ENCODE results near the gene MARCKSL1. TPM values are rescaled to one million over a fixed set of nuclear protein-coding genes. Genes with fewer than 3 reads are reported as not detected.

The MARCKSL1 gene
- total RNA-seq, 2 experiments from 2014 or later, result 21.7 to 22.0 TPM

DNA sequence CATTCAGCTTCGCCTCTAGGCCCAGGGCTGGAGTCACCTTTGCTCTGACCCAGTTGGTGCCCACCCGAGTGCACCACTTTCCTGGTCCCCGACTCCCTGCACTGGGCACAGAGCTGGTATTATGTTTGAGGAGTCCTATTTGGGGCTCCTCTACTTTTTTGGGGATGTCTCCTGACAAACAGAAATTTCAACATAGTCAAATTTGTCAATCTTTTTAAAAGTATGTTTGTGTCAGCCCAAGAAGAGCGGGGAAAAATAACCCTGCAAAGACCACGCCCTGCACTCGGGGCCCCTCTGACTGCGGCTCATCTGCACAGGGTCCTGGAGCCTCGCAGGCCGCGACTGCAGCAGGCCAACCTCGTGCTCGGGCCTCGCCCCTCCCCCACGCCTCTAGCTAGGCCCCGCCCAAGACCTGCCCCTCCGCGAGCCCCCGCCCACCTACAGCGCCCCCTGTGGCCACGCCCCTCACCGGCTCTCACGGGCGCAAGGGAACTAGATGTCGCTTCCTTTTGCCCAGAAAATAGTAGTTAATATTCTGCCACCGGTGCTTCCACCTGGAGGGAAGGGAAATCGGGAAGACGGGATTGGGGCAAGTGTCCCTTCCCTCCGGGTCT is 14.9 kb upstream of the MARCKSL1 start:
- H3K36me3 Mint-ChIP-seq, result peaks cover 5% of the 10 kb centered on the region
- H3K4me1 Mint-ChIP-seq, result peaks cover 35% of the 10 kb centered on the region
- H3K27ac Mint-ChIP-seq, result peak overlapping the region; percentile 83
- peak overlapping the region; percentile 84 for H3K4me3 Mint-ChIP-seq
- peaks cover 9% of the 10 kb centered on the region for H3K27me3 Mint-ChIP-seq
- POLR2A ChIA-PET, result interaction anchor here (1.0 to 4.6 kb wide), 2 partner anchors 9 to 14 kb away, joined by 5 to 33 read pairs; partner anchors contain the start of gene MARCKSL1
- peaks cover 2% of the 10 kb centered on the region for H3K9me3 Mint-ChIP-seq
- DNase-seq (peak; percentile 86), ATAC-seq (ENCODE audit: low read depth) (peak; percentile 46)

- ATAC-seq (ENCODE audit: low read depth), result no peak
- peaks cover 44% of the 10 kb centered on the region for H3K4me1 Mint-ChIP-seq
- H3K9me3 Mint-ChIP-seq, result peaks cover 2% of the 10 kb centered on the region
- H3K36me3 Mint-ChIP-seq, result peaks cover 3% of the 10 kb centered on the region
- H3K27me3 Mint-ChIP-seq, result peaks cover 11% of the 10 kb centered on the region
- peak overlapping the region; percentile 52 for H3K4me3 Mint-ChIP-seq
- DNase-seq, result no peak
- H3K27ac Mint-ChIP-seq, result no peak overlapping the region
- POLR2A ChIA-PET, result no interaction called here
Observed at GRCh38 chr1:32349211-32349708, 13.2 kb upstream of the MARCKSL1 start.

GRCh38 chr1:32346532-32347157 is 10.6 kb upstream of the MARCKSL1 start:
- POLR2A ChIA-PET, result interaction anchor here (1.5 to 2.8 kb wide), 2 partner anchors 10 kb away, joined by 6 to 14 read pairs; partner anchors contain the start of gene MARCKSL1
- Mint-ChIP-seq H3K27ac (no peak overlapping the region), H3K4me1 (peaks cover 42% of the 10 kb centered on the region)

DNA sequence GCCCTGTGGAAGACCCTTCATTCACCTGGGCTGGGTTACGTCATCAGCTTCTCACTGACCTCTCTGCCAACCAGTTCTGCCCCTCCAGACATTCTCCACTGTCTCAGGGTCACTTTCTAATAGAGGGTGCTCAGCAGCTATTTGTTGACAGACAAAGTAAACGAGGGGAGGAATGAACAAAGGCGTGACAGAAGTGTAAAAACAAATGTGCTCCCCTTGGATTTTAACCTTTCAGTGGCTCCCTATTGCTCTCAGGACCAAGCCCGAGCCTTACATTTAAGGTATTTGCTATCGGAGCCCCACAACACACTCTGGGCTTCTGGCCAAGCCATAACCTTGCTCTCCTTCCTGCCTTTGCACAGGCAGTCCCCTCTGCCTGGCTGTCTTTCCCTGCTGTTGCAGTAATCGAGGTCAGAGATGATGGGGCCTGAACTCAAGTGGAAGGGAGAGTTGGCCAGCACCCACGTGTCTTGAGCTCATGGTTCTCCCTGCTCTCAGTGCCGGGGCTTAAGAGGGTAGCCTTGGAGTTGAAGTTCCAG is 9.3 kb upstream of the MARCKSL1 start:
- Mint-ChIP-seq H3K27me3 (peaks cover 8% of the 10 kb centered on the region), H3K4me3 (no peak overlapping the region), H3K27ac (peak overlapping the region; percentile 19), H3K9me3 (peaks cover under 1% of the 10 kb centered on the region), H3K36me3 (peaks cover under 1% of the 10 kb centered on the region), H3K4me1 (peaks cover 42% of the 10 kb centered on the region)
- DNase-seq (no peak), ATAC-seq (ENCODE audit: low read depth) (peak; percentile 43)
- POLR2A ChIA-PET, result interaction anchor here (0.7 to 2.8 kb wide), 3 partner anchors 9 to 14 kb away, joined by 5 to 14 read pairs (median 6); partner anchors contain the start of gene MARCKSL1

More at GRCh38 chr1:32346532-32347157, 10.6 kb upstream of the MARCKSL1 start:
- Mint-ChIP-seq H3K27me3 (peaks cover 8% of the 10 kb centered on the region), H3K9me3 (peaks cover 2% of the 10 kb centered on the region), H3K36me3 (peaks cover 3% of the 10 kb centered on the region), H3K4me3 (no peak overlapping the region)
- ATAC-seq (ENCODE audit: low read depth), result no peak
- no peak for DNase-seq

DNA sequence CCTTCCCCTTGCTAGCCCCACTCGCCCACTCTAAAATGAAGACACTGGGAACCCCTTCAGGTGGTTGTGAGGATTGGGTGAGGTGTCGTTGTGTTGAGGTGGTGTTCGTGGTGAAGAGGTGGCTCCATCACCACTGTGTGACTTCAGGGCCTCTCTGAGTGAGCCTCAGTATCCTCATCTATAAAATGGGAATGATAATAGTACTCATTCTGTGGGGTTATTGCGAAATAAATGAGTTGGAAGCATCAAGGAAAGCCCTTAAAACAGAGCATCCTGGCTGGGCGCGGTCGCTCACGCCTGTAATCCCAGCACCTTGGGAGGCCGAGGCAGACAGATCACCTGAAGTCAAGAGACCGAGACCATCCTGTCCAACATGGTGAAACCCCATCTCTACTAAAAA is 6.7 kb upstream of the MARCKSL1 start:
- Mint-ChIP-seq H3K4me3 (peak overlapping the region; percentile 5), H3K27me3 (peaks cover 13% of the 10 kb centered on the region), H3K27ac (no peak overlapping the region), H3K36me3 (no peaks in the 10 kb centered on the region), H3K4me1 (peaks cover 26% of the 10 kb centered on the region), H3K9me3 (no peaks in the 10 kb centered on the region)
- no peak for DNase-seq
- POLR2A ChIA-PET, result interaction anchor here (1.3 kb wide), 1 partner anchor 17 kb away, joined by 4 read pairs; no protein-coding TSS in a partner anchor
- no peak for ATAC-seq (ENCODE audit: low read depth)

DNA sequence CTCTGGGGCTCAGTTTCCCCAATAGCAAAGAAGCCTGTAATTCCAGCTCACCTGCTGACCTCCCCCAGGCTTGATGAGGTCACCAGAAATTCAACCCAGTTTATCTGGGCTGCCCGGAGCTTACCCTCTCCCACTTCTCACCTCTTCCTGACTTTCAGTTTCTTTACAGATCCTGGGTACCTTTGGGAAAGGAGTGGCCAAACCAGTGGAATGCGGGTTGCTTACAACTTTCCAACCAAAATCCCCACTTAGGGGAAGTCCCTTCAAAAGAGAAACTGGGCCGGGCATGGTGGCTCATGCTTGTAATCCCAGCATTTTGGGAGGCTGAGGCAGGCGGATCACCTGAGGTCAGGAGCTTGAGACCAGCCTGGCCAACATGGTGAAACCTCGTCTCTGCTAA is 5.9 kb upstream of the MARCKSL1 start:
- no peak for ATAC-seq (ENCODE audit: low read depth)
- no peaks in the 10 kb centered on the region for H3K9me3 Mint-ChIP-seq
- no peak for DNase-seq
- POLR2A ChIA-PET, result interaction anchor here (0.5 to 1.3 kb wide), 2 partner anchors 18 to 61 kb away, joined by 3 to 4 read pairs; no protein-coding TSS in a partner anchor
- H3K4me3 Mint-ChIP-seq, result no peak overlapping the region
- H3K27ac Mint-ChIP-seq, result no peak overlapping the region
- H3K36me3 Mint-ChIP-seq, result no peaks in the 10 kb centered on the region
- H3K27me3 Mint-ChIP-seq, result peaks cover 15% of the 10 kb centered on the region
- H3K4me1 Mint-ChIP-seq, result peaks cover 33% of the 10 kb centered on the region

DNA sequence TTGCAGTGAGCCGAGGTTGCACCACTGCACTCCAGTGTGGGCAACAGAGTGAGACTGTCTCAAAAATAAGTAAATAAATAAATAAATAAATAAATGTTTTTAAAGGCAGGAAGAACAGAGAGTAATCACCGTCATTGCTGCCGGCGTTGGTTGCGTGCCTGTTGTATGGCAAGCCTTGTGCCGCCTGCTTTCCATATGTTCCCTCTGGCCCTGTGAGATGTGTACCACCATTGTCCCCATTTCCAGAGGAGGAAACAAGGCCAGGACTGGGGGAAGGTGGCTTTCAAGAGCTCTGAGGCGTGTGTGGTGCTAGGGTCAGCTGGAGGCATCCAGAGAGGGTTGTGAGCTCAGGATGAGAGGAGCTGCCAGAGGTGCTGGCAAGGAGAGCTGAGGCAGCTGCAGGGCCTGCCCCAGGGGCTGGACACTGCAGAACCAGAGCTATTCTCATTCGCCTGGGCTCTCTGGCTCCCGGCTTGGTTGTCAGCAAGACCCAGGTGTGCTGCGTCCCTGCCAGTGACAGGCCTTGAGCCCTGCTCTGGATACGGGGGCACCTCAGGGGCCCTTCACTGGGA is 5.2 kb upstream of the MARCKSL1 start:
- H3K36me3 Mint-ChIP-seq, result no peaks in the 10 kb centered on the region
- no peak for DNase-seq
- H3K4me1 Mint-ChIP-seq, result peaks cover 34% of the 10 kb centered on the region
- ATAC-seq (ENCODE audit: low read depth), result no peak
- no peaks in the 10 kb centered on the region for H3K9me3 Mint-ChIP-seq
- no peak overlapping the region for H3K27ac Mint-ChIP-seq
- POLR2A ChIA-PET, result interaction anchor here (0.5 to 1.3 kb wide), 2 partner anchors 19 to 61 kb away, joined by 3 to 4 read pairs; no protein-coding TSS in a partner anchor
- no peak overlapping the region for H3K4me3 Mint-ChIP-seq
- H3K27me3 Mint-ChIP-seq, result peaks cover 12% of the 10 kb centered on the region

- Mint-ChIP-seq H3K27ac (peak overlapping the region; percentile 1), H3K4me1 (peaks cover 28% of the 10 kb centered on the region)
- no peak for ATAC-seq (ENCODE audit: low read depth)
Observed at GRCh38 chr1:32339363-32339978, 3.4 kb upstream of the MARCKSL1 start.

DNA sequence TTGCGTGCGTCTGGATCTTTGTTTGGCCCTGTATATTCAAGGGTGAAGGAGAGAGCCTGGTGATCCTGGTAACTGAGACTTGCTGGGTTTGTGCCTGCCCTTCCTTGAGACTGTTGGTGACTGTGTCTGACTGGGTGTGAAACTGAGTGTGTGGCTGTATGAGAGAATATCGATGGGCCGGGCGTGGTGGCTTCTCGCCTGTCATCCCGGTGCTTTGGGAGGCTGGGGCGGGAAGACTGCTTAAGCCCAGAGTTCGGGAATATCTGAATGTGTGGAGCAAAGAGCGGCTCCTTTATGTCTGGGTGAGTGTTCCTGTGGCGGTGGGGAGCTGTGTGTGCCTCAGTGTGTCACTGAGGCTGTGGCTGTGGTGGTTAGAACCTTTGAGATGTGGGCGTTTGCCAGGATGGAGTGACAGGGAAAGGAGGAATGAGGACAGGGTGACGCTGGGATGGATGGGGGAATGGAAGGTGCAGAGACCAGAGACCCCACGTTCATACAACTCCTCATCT is 2.7 kb upstream of the MARCKSL1 start:
- no peak overlapping the region for H3K4me3 Mint-ChIP-seq
- POLR2A ChIA-PET, result interaction anchor here (1.5 to 3.8 kb wide), 2 partner anchors 13 to 17 kb away, joined by 3 to 33 read pairs; no protein-coding TSS in a partner anchor
- peaks cover 28% of the 10 kb centered on the region for H3K4me1 Mint-ChIP-seq
- H3K36me3 Mint-ChIP-seq, result peaks cover under 1% of the 10 kb centered on the region
- no peaks in the 10 kb centered on the region for H3K9me3 Mint-ChIP-seq
- ATAC-seq (ENCODE audit: low read depth) (no peak), DNase-seq (no peak)
- peaks cover 7% of the 10 kb centered on the region for H3K27me3 Mint-ChIP-seq
- H3K27ac Mint-ChIP-seq, result peak overlapping the region; percentile 28

More at GRCh38 chr1:32339363-32339978, 3.4 kb upstream of the MARCKSL1 start:
- no peak for DNase-seq
- H3K4me3 Mint-ChIP-seq, result no peak overlapping the region
- H3K27me3 Mint-ChIP-seq, result peaks cover 7% of the 10 kb centered on the region
- POLR2A ChIA-PET, result no interaction called here
- no peaks in the 10 kb centered on the region for H3K36me3 Mint-ChIP-seq
- no peaks in the 10 kb centered on the region for H3K9me3 Mint-ChIP-seq

DNA sequence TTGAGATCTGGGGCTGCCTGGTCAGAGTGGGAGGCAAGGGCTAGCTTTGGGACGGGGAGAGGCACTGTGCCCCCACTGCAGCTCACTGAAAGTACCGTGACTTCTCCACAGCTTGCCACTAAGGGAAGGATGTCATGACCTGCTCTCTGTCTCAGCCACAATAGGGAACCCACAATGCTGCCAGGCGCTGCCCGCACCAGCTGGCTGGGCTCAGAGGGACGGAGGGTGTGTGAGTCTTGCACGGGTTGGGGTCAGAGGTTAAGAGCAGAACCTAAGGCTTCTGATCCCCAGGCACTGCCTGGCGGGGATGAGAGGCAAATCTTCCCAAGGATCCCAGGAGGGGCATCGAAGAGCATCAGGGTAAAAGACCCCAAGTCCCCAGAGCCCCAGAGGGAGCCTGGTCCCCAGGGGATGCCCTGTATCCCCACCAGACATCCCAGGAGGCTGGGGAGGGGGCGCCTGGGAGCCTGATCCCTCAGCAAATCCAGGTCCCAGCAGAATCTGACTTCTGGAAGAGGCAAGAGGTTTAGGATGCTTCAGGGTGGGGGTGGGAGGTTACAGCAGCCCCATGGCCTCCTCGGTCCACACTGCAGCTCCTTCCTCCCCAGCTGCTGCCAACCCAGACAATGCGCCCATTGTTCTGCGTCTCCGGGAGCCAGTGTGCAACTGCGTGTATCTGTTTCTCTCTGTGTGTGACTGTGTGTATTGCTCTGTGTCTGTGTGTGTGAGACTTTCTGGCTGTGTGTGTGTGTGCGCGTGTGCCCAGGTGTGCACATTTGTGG is 2.0 kb upstream of the MARCKSL1 start:
- H3K9me3 Mint-ChIP-seq, result no peaks in the 10 kb centered on the region
- H3K36me3 Mint-ChIP-seq, result peaks cover 2% of the 10 kb centered on the region
- no peak for ATAC-seq (ENCODE audit: low read depth)
- peaks cover 7% of the 10 kb centered on the region for H3K27me3 Mint-ChIP-seq
- no peak for DNase-seq
- H3K4me1 Mint-ChIP-seq, result peaks cover 27% of the 10 kb centered on the region
- H3K4me3 Mint-ChIP-seq, result peak overlapping the region; percentile 54
- peak overlapping the region; percentile 68 for H3K27ac Mint-ChIP-seq
- POLR2A ChIA-PET, result interaction anchor here (0.7 to 3.8 kb wide), 5 partner anchors 7 to 88 kb away, joined by 3 to 33 read pairs (median 14); partner anchors contain the start of genes HDAC1 and LCK

GRCh38 chr1:32336963-32337675 is 1.1 kb upstream of the MARCKSL1 start:
- DNase-seq (peak; percentile 47), ATAC-seq (ENCODE audit: low read depth) (peak; percentile 24)
- Mint-ChIP-seq H3K27me3 (peaks cover 7% of the 10 kb centered on the region), H3K27ac (no peak overlapping the region), H3K4me1 (peaks cover 21% of the 10 kb centered on the region), H3K36me3 (peaks cover 2% of the 10 kb centered on the region), H3K4me3 (peak overlapping the region; percentile 54), H3K9me3 (no peaks in the 10 kb centered on the region)
- POLR2A ChIA-PET, result interaction anchor here (0.7 to 3.8 kb wide), 14 partner anchors 8 to 548 kb away, joined by 3 to 33 read pairs (median 9); partner anchors contain the start of genes BSDC1, HDAC1, IQCC and LCK

All from activated naive CD8-positive, alpha-beta T cell treated with anti-CD3 and anti-CD28 coated beads, Interleukin-2, amount 10 ng/mL, durations not matched to agents 7 days and 5 days (primary cell).